K562 (cell line): Measurements from ENCODE around the gene NCOA3. TPM values are rescaled to one million over a fixed set of nuclear protein-coding genes. Genes with fewer than 3 reads are reported as not detected.

ENCODE experiments used
- ATAC-seq: fragments of 200-7000 bp; cut with Tn5 transposase; 3 replicates; pipeline ENCODE4 v1.9.1; 2020; ENCODE audit warnings: moderate library complexity
- BruUV-seq: library from RNA; stranded (reverse); fragments of 400-500 nt; replicated peaks from 2 replicates; lab custom pipeline; 2021; lab: Mats Ljungman, UMichigan
- CTCF ChIA-PET: fragments of 300-600 bp; formaldehyde crosslinking; extraction: SDS; loops from one replicate; lab custom pipeline; 2021; ENCODE audit warnings: low intra/inter-chr PET ratio; lab: Yijun Ruan, JAX
- POLR2A ChIA-PET: fragments of 300-600, 350-650 bp; sonication (Branson Sonifier 250); formaldehyde crosslinking; extraction: SDS; loops from one replicate; lab custom pipeline; 2021; ENCODE audit warnings: antibody characterized with exemption, inconsistent platforms; lab: Yijun Ruan, JAX
- DNase-seq, 4 experiments: peaks; one replicate each; pipeline versions ENCODE4 v3.0.0 to v3.0.0-alpha.2; 2011 to 2018; ENCODE audit warnings: low spot score in 3 of 4, mixed read lengths in 3 of 4; ENCODE audit errors: extremely low read depth in 1 of 4
- FAIRE-seq: peaks from 2 replicates; lab custom pipeline; 2011; peaks lifted over from hg19 to GRCh38; lab: Jason Lieb, UNC
- H2AFZ ChIP-seq: 2 replicates; pipeline ENCODE4 v1.6.0; 2011; ENCODE audit warnings: low read depth, low read length, control low read depth, inconsistent platforms
- H3K27ac ChIP-seq: fragments of 200-600 bp; 3 replicates; pipeline ENCODE4 v1.8.0; 2011; ENCODE audit warnings: low read depth, mild to moderate bottlenecking, control low read depth, inconsistent platforms, low read length, moderate library complexity, mixed read lengths; ENCODE audit errors: extremely low read depth
- H3K27me3 ChIP-seq, 2 experiments: fragments of 300-600 bp in 1 of 2; 2 replicates in 1 of 2; 3 replicates in 1 of 2; pipeline versions ENCODE4 v1.6.0 to v1.8.0; 2011; ENCODE audit warnings: inconsistent platforms in 2 of 2, low read length in 2 of 2, mild to moderate bottlenecking in 1 of 2, mixed read lengths in 1 of 2, moderate library complexity in 1 of 2; ENCODE audit not compliant: control insufficient read depth in 2 of 2, insufficient read depth in 2 of 2
- H3K36me3 ChIP-seq: fragments of 300-600 bp; 3 replicates; pipeline ENCODE4 v1.8.0; 2011; ENCODE audit warnings: mild to moderate bottlenecking, low read length, inconsistent platforms; ENCODE audit not compliant: control insufficient read depth, insufficient read depth
- H3K4me1 ChIP-seq, 2 experiments: fragments of 200-600 bp in 1 of 2; replicated peaks in 1 of 2; 2 replicates in 1 of 2; 3 replicates in 1 of 2; pipeline versions ENCODE4 v1.5.1 to v1.8.0; 2011; ENCODE audit warnings: inconsistent platforms in 2 of 2, low read length in 2 of 2, mild to moderate bottlenecking in 1 of 2, mixed read lengths in 1 of 2, moderate library complexity in 1 of 2; ENCODE audit not compliant: control insufficient read depth in 2 of 2, insufficient read depth in 2 of 2
- H3K4me2 ChIP-seq: 2 replicates; pipeline ENCODE4 v1.6.1; 2011; ENCODE audit warnings: low read length, control low read depth, inconsistent platforms, mixed read lengths; ENCODE audit not compliant: insufficient read depth
- H3K4me3 ChIP-seq: fragments of 200-600 bp; sonication (generic), shearing (Covaris generic); 2 replicates; pipeline ENCODE4 v1.5.1; 2016; ENCODE audit warnings: control low read depth, inconsistent platforms
- H3K79me2 ChIP-seq: fragments of 200-600 bp; 3 replicates; pipeline ENCODE4 v1.8.0; 2011; ENCODE audit warnings: low read length, inconsistent platforms; ENCODE audit not compliant: control insufficient read depth, insufficient read depth
- H3K9ac ChIP-seq, 2 experiments: 2 replicates each; pipeline versions ENCODE4 v1.6.0 to v1.6.1; 2011; ENCODE audit warnings: low read depth in 2 of 2, low read length in 2 of 2, control low read depth in 1 of 2, inconsistent platforms in 1 of 2, mild to moderate bottlenecking in 1 of 2, mixed read lengths in 1 of 2; ENCODE audit not compliant: insufficient read depth in 1 of 2
- H3K9me1 ChIP-seq: one replicate; pipeline ENCODE4 v1.6.0; 2011; ENCODE audit warnings: inconsistent platforms, mild to moderate bottlenecking, low read length, moderate library complexity; ENCODE audit not compliant: control insufficient read depth, insufficient read depth
- H3K9me3 ChIP-seq: replicated peaks from 2 replicates; pipeline ENCODE4 v1.5.1; 2011; ENCODE audit warnings: low read depth, low read length, inconsistent platforms; ENCODE audit not compliant: control insufficient read depth, insufficient read depth
- H4K20me1 ChIP-seq: replicated peaks from 2 replicates; pipeline ENCODE4 v1.6.1; 2011; ENCODE audit warnings: low read length, inconsistent platforms, mixed read lengths; ENCODE audit not compliant: control insufficient read depth, insufficient read depth
- CEBPG ChIP-seq, 3 experiments: fragments of 200-800 bp in 1 of 3; sonication (Bioruptor generic) in 1 of 3; sonication (generic) in 1 of 3; formaldehyde crosslinking in 1 of 3; IDR thresholded peaks in 2 of 3; conservative IDR thresholded peaks in 1 of 3; 2 replicates each; pipeline versions ENCODE4 v1.6.1 to v1.8.0; 2016 to 2022; ENCODE audit warnings: missing compliant biosample characterization in 2 of 3, missing genetic modification characterization in 2 of 3, mild to moderate bottlenecking in 1 of 3, missing genetic modification reagents in 1 of 3
- HDAC8 ChIP-seq: fragments of 450-650 bp; IDR thresholded peaks from 2 replicates; pipeline ENCODE4 v1.6.1; 2016; ENCODE audit warnings: mild to moderate bottlenecking, missing genetic modification characterization, moderate library complexity, missing compliant biosample characterization
- HLTF ChIP-seq: fragments of 450-650 bp; IDR thresholded peaks from 2 replicates; pipeline ENCODE4 v1.6.1; 2016
- SRSF9 ChIP-seq: fragments of 200-400 bp; formaldehyde crosslinking; IDR thresholded peaks from 2 replicates; pipeline ENCODE4 v1.6.1; 2017; ENCODE audit warnings: low read depth, low read length, borderline replicate concordance
- WGBS: fragments of 100-300 bp; shearing (Covaris generic); methylation state at CpG from one replicate; pipeline ENCODE4 v1.1.6; 2016; ENCODE audit warnings: low coverage, mixed read lengths; ENCODE audit not compliant: insufficient coverage; ENCODE audit errors: missing lambda C conversion rate; 5-methylcytosine and 5-hydroxymethylcytosine counted together
- in situ Hi-C: fragments of 300-500 bp; cut with MboI; formaldehyde crosslinking; loops from 4 replicates; pipeline ENCODE4 v1.15.0; 2018; ENCODE audit warnings: inconsistent platforms, mixed read lengths
- intact Hi-C: fragments of 100-400 bp; cut with micrococcal nuclease; formaldehyde crosslinking; loops from 2 replicates; pipeline ENCODE4 v1.14.2; 2022
- polyA plus RNA-seq, 8 experiments: library from polyadenylated mRNA; depleted of rRNA in 4 of 8; stranded (reverse) in 5 of 8; unstranded in 3 of 8; fragments of >200 nt; fragmentation: Nextera tagmentation in 2 of 8; fragmentation: Illumina TruSeq in 1 of 8; extraction: Ambion mirVana in 2 of 8; extraction: Trizol in 1 of 8; gene quantifications; 2 replicates each; pipeline versions ENCODE4 v1.2.1 to v1.2.3, GENCODE V29; 2011 to 2014; ENCODE audit warnings: inconsistent platforms in 1 of 8, missing spikeins in 1 of 8
- total RNA-seq, 7 experiments: library from RNA; depleted of rRNA in 6 of 7; stranded (reverse); fragments of >200 nt in 6 of 7; fragmentation: Illumina TruSeq in 2 of 7; extraction: Trizol in 2 of 7; gene quantifications; 2 replicates each; pipeline versions ENCODE4 v1.2.1 to v1.2.3, GENCODE V29; 2011 to 2021; ENCODE audit warnings: low replicate concordance in 1 of 7
- TF ChIP-seq, protein P1 (sequence below), 3 experiments: fragments of 200-800 bp in 1 of 3; fragments of 250-450 bp in 1 of 3; fragments of 450-650 bp in 1 of 3; sonication (Bioruptor Pico) in 1 of 3; sonication (Bioruptor generic) in 1 of 3; formaldehyde crosslinking in 1 of 3; IDR thresholded peaks; 2 replicates each; pipeline versions ENCODE4 v1.6.1 to v1.8.0; 2016 to 2022; ENCODE audit warnings: mild to moderate bottlenecking in 2 of 3, missing genetic modification characterization in 2 of 3, missing compliant biosample characterization in 1 of 3, moderate library complexity in 1 of 3

Gene NCOA3
- total and polyA plus RNA-seq, 9 of the 15 experiments (the other 6 are each of a cell fraction or from before 2014, with no cell fraction given): 3.2 to 24.3 (median 14.4) TPM

DNA sequence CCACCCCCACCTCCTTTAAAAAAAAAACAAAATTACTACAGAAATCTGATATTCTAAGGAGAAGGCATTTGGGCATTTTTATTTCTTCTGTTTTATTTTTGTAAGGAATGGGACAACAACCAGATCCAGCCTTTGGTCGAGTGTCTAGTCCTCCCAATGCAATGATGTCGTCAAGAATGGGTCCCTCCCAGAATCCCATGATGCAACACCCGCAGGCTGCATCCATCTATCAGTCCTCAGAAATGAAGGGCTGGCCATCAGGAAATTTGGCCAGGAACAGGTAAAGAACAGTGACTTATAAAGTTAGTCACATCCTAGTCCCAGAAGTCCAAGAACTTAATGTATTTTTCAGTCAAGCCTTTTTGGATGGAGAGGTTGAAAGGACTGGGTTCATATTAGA, 150.6 kb downstream of the NCOA3 start:
- Histone ChIP-seq H3K4me3 (no peak overlapping the region), H3K27me3 (no peaks in the 10 kb centered on the region), H3K27ac (no peak overlapping the region), H3K9ac (no peak overlapping the region)
- ATAC-seq: no peak
- POLR2A ChIA-PET: no interaction called here
- in situ Hi-C loops: no loop called here
- TF ChIP-seq HDAC8 (tag) (no peak), CEBPG (CRISPR knock-in tag; IDR thresholded peaks at IDR 0.05) (no peak), CEBPG (tag; conservative IDR thresholded peaks at IDR 0.05 in 1 of 2, IDR thresholded peaks at IDR 0.05 in 1 of 2) (peak in 1 of 2 experiments; percentile 41; a peak in 2 of 4 replicates), HLTF (no peak)
- TF ChIP-seq, all 486 proteins: peak for 1
- Histone ChIP-seq H2AFZ (no peak overlapping the region), H3K9me1 (no peaks in the 10 kb centered on the region), H3K79me2 (no peaks in the 10 kb centered on the region), H3K4me2 (no peak overlapping the region), H3K36me3 (peaks cover 50% of the 10 kb centered on the region), H3K9me3 (no peaks in the 10 kb centered on the region), H3K4me1 (no peaks in the 10 kb centered on the region), H4K20me1 (no peaks in the 10 kb centered on the region)
- no TSS peak for BruUV-seq
- FAIRE-seq (no peak), DNase-seq (no peak)
- 66% methylated on average over 3 of the region's 3 CpGs for whole genome bisulfite sequencing
- CTCF ChIA-PET: no interaction called here
- intact Hi-C loops: no loop called here

DNA sequence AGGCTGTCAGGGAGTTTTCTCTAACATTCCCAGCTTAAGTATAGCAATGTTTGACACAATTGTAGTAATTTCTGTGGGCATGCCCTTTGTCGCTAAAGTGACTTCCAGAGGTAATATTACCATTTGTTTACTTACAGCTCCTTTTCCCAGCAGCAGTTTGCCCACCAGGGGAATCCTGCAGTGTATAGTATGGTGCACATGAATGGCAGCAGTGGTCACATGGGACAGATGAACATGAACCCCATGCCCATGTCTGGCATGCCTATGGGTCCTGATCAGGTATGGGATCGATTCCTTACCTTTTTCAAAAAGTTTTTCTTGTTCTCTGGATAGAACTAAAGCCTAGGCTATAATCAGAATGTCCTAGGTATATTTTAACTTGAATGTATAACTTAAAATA, 151.1 kb downstream of the NCOA3 start:
- Histone ChIP-seq H3K27ac (no peak overlapping the region), H3K4me1 (no peaks in the 10 kb centered on the region), H3K4me2 (no peak overlapping the region), H4K20me1 (no peaks in the 10 kb centered on the region), H3K36me3 (peaks cover 50% of the 10 kb centered on the region), H2AFZ (no peak overlapping the region), H3K9me3 (no peaks in the 10 kb centered on the region), H3K9ac (no peak overlapping the region), H3K4me3 (no peak overlapping the region), H3K79me2 (no peaks in the 10 kb centered on the region), H3K27me3 (no peaks in the 10 kb centered on the region), H3K9me1 (no peaks in the 10 kb centered on the region)
- intact Hi-C loops: no loop called here
- 83% methylated on average over 2 of the region's 2 CpGs for WGBS
- no peak for TF ChIP-seq SRSF9
- TF ChIP-seq, protein P1, sequence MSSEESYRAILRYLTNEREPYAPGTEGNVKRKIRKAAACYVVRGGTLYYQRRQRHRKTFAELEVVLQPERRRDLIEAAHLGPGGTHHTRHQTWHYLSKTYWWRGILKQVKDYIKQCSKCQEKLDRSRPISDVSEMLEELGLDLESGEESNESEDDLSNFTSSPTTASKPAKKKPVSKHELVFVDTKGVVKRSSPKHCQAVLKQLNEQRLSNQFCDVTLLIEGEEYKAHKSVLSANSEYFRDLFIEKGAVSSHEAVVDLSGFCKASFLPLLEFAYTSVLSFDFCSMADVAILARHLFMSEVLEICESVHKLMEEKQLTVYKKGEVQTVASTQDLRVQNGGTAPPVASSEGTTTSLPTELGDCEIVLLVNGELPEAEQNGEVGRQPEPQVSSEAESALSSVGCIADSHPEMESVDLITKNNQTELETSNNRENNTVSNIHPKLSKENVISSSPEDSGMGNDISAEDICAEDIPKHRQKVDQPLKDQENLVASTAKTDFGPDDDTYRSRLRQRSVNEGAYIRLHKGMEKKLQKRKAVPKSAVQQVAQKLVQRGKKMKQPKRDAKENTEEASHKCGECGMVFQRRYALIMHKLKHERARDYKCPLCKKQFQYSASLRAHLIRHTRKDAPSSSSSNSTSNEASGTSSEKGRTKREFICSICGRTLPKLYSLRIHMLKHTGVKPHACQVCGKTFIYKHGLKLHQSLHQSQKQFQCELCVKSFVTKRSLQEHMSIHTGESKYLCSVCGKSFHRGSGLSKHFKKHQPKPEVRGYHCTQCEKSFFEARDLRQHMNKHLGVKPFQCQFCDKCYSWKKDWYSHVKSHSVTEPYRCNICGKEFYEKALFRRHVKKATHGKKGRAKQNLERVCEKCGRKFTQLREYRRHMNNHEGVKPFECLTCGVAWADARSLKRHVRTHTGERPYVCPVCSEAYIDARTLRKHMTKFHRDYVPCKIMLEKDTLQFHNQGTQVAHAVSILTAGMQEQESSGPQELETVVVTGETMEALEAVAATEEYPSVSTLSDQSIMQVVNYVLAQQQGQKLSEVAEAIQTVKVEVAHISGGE (CRISPR knock-in tag; IDR thresholded peaks at IDR 0.05): peak in 1 of 3 experiments; percentile 43; a peak in 1 of 6 replicates
- in situ Hi-C loops: no loop called here
- no peak for DNase-seq
- ATAC-seq: no peak
- POLR2A ChIA-PET: no interaction called here
- no TSS peak for BruUV-seq
- FAIRE-seq: no peak
- CTCF ChIA-PET: no interaction called here
